ENCODE data around the gene RASSF8.

GRCh38 chr12:26127404-26127803, 168.9 kb downstream of the RASSF8 start:
- TF ChIP-seq, protein P1, sequence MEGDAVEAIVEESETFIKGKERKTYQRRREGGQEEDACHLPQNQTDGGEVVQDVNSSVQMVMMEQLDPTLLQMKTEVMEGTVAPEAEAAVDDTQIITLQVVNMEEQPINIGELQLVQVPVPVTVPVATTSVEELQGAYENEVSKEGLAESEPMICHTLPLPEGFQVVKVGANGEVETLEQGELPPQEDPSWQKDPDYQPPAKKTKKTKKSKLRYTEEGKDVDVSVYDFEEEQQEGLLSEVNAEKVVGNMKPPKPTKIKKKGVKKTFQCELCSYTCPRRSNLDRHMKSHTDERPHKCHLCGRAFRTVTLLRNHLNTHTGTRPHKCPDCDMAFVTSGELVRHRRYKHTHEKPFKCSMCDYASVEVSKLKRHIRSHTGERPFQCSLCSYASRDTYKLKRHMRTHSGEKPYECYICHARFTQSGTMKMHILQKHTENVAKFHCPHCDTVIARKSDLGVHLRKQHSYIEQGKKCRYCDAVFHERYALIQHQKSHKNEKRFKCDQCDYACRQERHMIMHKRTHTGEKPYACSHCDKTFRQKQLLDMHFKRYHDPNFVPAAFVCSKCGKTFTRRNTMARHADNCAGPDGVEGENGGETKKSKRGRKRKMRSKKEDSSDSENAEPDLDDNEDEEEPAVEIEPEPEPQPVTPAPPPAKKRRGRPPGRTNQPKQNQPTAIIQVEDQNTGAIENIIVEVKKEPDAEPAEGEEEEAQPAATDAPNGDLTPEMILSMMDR (IDR thresholded peaks at IDR 0.05; ENCODE audit: low read depth, low read length), result no peak
- TF ChIP-seq EZH2phosphoT487 (IDR thresholded peaks at IDR 0.05; ENCODE audit: low read depth), result no peak
